ENCODE measurements around the gene PPFIA1. TPM values are rescaled to one million over a fixed set of nuclear protein-coding genes. Genes with fewer than 3 reads are reported as not detected.

The PPFIA1 gene
- total RNA-seq: 10 to 100 TPM; 21.0 to 34.7 (median 29.8) TPM

DNA sequence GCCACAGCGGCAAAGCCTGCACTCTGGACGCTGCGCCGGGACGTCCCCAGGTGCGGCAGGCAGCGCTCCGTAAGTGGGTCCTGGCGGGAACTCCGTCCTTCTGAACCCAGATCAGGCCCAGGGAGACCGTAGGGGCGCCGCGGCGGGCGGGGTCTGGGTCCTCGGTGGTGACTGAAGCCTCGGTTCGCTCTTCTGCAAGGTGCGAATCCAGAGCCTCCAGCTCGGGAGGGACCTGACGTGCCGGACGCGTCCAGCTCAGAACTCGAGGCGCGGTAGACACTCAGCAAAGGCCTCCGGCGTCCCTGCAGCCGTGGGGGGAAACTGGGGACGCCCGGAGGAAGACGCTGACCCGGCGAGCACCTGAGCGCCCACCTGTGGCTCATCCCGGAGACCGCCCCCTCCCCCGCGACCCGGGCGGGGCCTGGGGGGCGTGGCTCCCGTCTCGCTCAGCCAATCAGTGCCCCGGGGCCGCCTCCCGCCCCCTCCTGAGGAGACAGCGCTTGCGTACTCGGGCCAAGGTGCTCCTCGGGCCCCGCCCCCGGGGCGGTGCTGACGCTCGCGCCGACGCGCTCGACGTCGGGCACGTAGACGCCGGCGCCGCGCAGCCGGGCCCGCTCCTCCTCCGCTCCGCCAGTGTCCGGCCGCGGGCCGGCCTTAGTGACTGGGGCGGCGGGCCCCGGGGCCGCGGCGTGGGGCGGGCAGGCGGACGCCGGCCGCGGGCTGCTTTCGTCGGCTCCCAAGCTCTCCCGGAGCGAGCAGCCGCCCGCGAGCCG is at the start of gene PPFIA1:
TSS of gene PPFIA1 (plus strand) at position 587 of the 773 bp plus-strand sequence. CDS start 1,483 bp downstream, outside the sequence.
- TF ChIP-seq, protein P1, sequence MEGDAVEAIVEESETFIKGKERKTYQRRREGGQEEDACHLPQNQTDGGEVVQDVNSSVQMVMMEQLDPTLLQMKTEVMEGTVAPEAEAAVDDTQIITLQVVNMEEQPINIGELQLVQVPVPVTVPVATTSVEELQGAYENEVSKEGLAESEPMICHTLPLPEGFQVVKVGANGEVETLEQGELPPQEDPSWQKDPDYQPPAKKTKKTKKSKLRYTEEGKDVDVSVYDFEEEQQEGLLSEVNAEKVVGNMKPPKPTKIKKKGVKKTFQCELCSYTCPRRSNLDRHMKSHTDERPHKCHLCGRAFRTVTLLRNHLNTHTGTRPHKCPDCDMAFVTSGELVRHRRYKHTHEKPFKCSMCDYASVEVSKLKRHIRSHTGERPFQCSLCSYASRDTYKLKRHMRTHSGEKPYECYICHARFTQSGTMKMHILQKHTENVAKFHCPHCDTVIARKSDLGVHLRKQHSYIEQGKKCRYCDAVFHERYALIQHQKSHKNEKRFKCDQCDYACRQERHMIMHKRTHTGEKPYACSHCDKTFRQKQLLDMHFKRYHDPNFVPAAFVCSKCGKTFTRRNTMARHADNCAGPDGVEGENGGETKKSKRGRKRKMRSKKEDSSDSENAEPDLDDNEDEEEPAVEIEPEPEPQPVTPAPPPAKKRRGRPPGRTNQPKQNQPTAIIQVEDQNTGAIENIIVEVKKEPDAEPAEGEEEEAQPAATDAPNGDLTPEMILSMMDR (IDR thresholded peaks at IDR 0.05): no peak
- peak in 3 of 4 donors; percentile 28 to 94 (median 88) for TF ChIP-seq POLR2A (IDR thresholded peaks at IDR 0.05)
- peaks cover 4 to 50% (median 16%) of the 10 kb centered on the region in 3 donors for H3K4me1 ChIP-seq
- peaks cover 0 to 9% (median 0%) of the 10 kb centered on the region in 4 donors for H3K27me3 ChIP-seq
- DNase-seq: peak; percentile 65
- peaks cover 0 to 34% (median 0%) of the 10 kb centered on the region in 3 donors for H3K36me3 ChIP-seq
- no peaks in the 10 kb centered on the region for H3K9me3 ChIP-seq
- 0% methylated on average over 2 of the region's 99 CpGs; no CpG with 5 or more reads in 1 of the 2 donors for WGBS, 2 donors
- H3K4me3 ChIP-seq: peak within 1 kb of the TSS; percentile 71 to 98 (median 91)
- intact Hi-C loops (cut with DNase I): no loop called here
- peak within 1 kb of the TSS; percentile 87 to 95 (median 94) for H3K27ac ChIP-seq

DNA sequence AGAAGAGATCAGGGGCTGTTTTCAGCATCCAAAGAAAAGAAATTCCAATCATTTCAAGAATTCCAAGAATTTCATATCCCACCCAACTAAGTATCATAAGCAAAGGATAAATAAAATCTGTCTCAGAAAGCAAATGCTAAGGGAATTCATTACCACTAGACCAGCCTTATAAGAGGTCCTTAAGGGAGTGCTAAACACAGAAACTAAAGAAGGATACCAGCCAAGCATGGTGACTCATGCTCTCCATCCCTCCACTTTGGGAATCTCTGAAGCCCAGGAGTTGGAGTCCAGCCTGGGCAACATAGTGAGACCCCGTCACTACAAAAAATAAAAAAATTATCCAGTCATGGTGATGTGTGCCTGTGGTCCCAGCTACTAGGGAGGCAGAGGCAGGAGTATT is 49.6 kb upstream of the PPFIA1 start:
- TF ChIP-seq, protein P1 (IDR thresholded peaks at IDR 0.05): no peak
- no peak for TF ChIP-seq POLR2A (IDR thresholded peaks at IDR 0.05)
- intact Hi-C loops (cut with DNase I): no loop called here

DNA sequence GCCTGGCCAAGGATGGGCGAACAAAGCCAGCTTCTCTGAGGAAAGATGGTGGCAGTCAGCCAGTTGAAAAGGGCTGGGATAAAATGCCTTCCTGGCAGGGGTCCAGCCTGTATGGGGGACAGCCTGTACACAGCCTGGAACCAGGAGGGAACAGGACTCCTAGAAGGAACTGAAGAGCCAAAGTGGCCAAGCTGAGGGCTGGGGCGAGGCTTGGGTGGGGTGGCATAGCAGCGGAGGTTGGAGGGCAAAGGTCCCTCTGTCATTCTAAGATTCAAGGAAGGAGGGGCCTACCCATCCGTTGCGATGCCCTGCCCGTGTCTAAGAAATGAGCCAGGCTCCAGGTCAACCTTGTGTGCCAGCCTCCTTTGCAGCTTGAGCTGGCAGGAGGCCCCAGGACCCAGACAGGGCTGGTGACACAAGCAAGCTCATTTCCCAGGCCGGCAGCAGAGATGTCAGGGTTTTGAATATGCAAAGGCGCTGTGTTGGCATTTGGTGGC is 44.8 kb upstream of the PPFIA1 start:
- Histone ChIP-seq H3K4me1 (no peaks in the 10 kb centered on the region), H3K9me3 (no peaks in the 10 kb centered on the region), H3K27ac (no peak overlapping the region), H3K4me3 (no peak overlapping the region), H3K36me3 (no peaks in the 10 kb centered on the region), H3K27me3 (no peaks in the 10 kb centered on the region)
- TF ChIP-seq, protein P1 (IDR thresholded peaks at IDR 0.05): no peak
- TF ChIP-seq POLR2A (IDR thresholded peaks at IDR 0.05): no peak
- intact Hi-C loops (cut with DNase I): no loop called here
- DNase-seq: no peak
- 55 to 60% methylated on average over 7 to 8 of the region's 8 CpGs for WGBS, 2 donors

More for the DNA sequence above, 49.6 kb upstream of the PPFIA1 start:
- DNase-seq: no peak
- 88 to 89% methylated on average over 1 of the region's 1 CpG for WGBS, 2 donors
- H3K4me3 ChIP-seq: no peak overlapping the region
- no peak overlapping the region for H3K27ac ChIP-seq
- H3K9me3 ChIP-seq: no peaks in the 10 kb centered on the region
- no peaks in the 10 kb centered on the region for H3K4me1 ChIP-seq
- H3K27me3 ChIP-seq: peaks cover 0 to 10% (median 0%) of the 10 kb centered on the region in 4 donors
- no peaks in the 10 kb centered on the region for H3K36me3 ChIP-seq

DNA sequence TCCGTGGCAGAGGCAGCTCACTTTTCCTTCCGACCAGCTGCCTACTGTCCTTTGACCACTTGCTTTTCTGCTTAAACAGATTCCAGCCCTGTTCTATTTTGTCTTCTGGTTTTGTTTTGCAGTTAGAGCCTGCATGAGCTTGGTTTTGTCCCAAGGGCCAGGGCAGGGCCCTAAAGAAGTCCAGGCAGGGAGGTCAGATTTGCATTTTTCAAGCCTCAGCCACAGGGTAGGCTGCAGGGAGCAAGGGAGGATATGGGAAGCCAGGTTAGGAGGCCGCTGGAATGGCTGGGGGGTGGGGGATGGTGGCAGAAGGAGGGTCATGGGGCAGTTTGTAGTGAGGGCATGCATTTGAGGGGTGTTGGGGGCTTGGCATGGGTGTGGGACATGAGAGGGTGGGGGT is 44.3 kb upstream of the PPFIA1 start:
- no peak overlapping the region for H3K27ac ChIP-seq
- WGBS, 2 donors: 70 to 90% methylated on average over 2 to 3 of the region's 3 CpGs
- H3K4me3 ChIP-seq: no peak overlapping the region

More for the DNA sequence above, 44.3 kb upstream of the PPFIA1 start:
- no peaks in the 10 kb centered on the region for H3K27me3 ChIP-seq
- no peaks in the 10 kb centered on the region for H3K4me1 ChIP-seq
- TF ChIP-seq, protein P1 (IDR thresholded peaks at IDR 0.05): no peak
- no peak for TF ChIP-seq POLR2A (IDR thresholded peaks at IDR 0.05)
- H3K36me3 ChIP-seq: no peaks in the 10 kb centered on the region
- no peaks in the 10 kb centered on the region for H3K9me3 ChIP-seq
- intact Hi-C loops (cut with DNase I): no loop called here
- no peak for DNase-seq

All from esophagus squamous epithelium (tissue), 5 donors.